ENCODE data around the gene FOXN3. TPM values are rescaled to one million over a fixed set of nuclear protein-coding genes. Genes with fewer than 3 reads are reported as not detected.

FOXN3 gene
- total and polyA plus RNA-seq, 10 of the 15 experiments (the other 5 are each of a cell fraction or from before 2014, with no cell fraction given) = 4.5 to 68.9 (median 29.7) TPM

GRCh38 chr14:89188492-89188891 is 228.5 kb downstream of the FOXN3 start:
- Histone ChIP-seq H3K36me3 (ENCODE audit: control insufficient read depth in 2 of 2, insufficient read depth in 2 of 2, low read length in 1 of 2) (peaks cover 3 to 17% of the 10 kb centered on the region in 2 experiments; a peak in 3 of 4 replicates), H3K27ac (ENCODE audit: control insufficient read depth, insufficient read depth) (no peak overlapping the region), H3K4me2 (ENCODE audit: control insufficient read depth, insufficient read depth) (no peak overlapping the region), H2AFZ (ENCODE audit: control insufficient read depth, low read depth, low read length) (no peak overlapping the region), H4K20me1 (ENCODE audit: control insufficient read depth, insufficient read depth) (no peaks in the 10 kb centered on the region), H3K9ac (ENCODE audit: control insufficient read depth, insufficient read depth, low read length) (no peak overlapping the region), H3K27me3 (replicated peaks in 1 of 2; ENCODE audit: control insufficient read depth in 2 of 2, insufficient read depth in 2 of 2, low read length in 1 of 2) (no peaks in the 10 kb centered on the region), H3K79me2 (ENCODE audit: control insufficient read depth, insufficient read depth, low read length) (no peaks in the 10 kb centered on the region), H3K4me1 (ENCODE audit: control insufficient read depth, insufficient read depth, low read length) (peaks cover 7% of the 10 kb centered on the region), H3K4me3 (no peak overlapping the region), H3K9me3 (replicated peaks; ENCODE audit: control insufficient read depth, insufficient read depth, low read length) (no peaks in the 10 kb centered on the region)
- ChIA-PET CTCF (interaction anchor here (0.6 to 1.4 kb wide), 3 partner anchors 10 to 13 kb away, joined by 3 read pairs; no protein-coding TSS in a partner anchor), SMC1A (ENCODE audit: uncharacterized antibody, unreplicated experiment) (interaction anchor here (1.1 kb wide), 1 partner anchor 164 kb away, joined by 3 read pairs; no protein-coding TSS in a partner anchor), RAD21 (ENCODE audit: unreplicated experiment) (no interaction called here), POLR2A (no interaction called here)
- no TSS peak for BruUV-seq (replicated peaks)
- intact Hi-C loops (cut with micrococcal nuclease; ENCODE audit: unreplicated experiment) = no loop called here
- in situ Hi-C loops (cut with MboI) = no loop called here
- whole genome bisulfite sequencing (ENCODE audit: insufficient coverage, insufficient replicate concordance, low lambda C conversion rate, missing lambda C conversion rate) = 96% methylated on average over 3 of the region's 3 CpGs
- FAIRE-seq (no peak), ATAC-seq (no peak), DNase-seq (ENCODE audit: low read depth, low spot score) (no peak)
- TF ChIP-seq KAT2A (conservative IDR thresholded peaks at IDR 0.05; ENCODE audit: control insufficient read depth, low read depth, low read length) = no peak
- TF ChIP-seq NR2C2 (IDR thresholded peaks at IDR 0.05; ENCODE audit: borderline replicate concordance, control insufficient read depth, insufficient read length, low read depth) = no peak
- no peak for TF ChIP-seq MYC (IDR thresholded peaks at IDR 0.05; ENCODE audit: insufficient read depth, insufficient read length, insufficient replicate concordance, low read length, severe bottlenecking)
- no peak for TF ChIP-seq TAF1 (IDR thresholded peaks at IDR 0.05; ENCODE audit: borderline replicate concordance, low read depth, low read length)
- TF ChIP-seq HDGF (IDR thresholded peaks at IDR 0.05) = no peak
- TF ChIP-seq EZH2 (IDR thresholded peaks at IDR 0.05; ENCODE audit: borderline replicate concordance, control insufficient read depth, low read depth, low read length) = no peak
- TF ChIP-seq TCF3 (IDR thresholded peaks at IDR 0.05; ENCODE audit: borderline replicate concordance, insufficient read depth, low read depth, low read length) = no peak
- TF ChIP-seq ATF3 (IDR thresholded peaks at IDR 0.05; ENCODE audit: borderline replicate concordance, extremely low read depth, low read depth, low read length) = no peak
- no peak for TF ChIP-seq BACH1 (IDR thresholded peaks at IDR 0.05; ENCODE audit: borderline replicate concordance)
- TF ChIP-seq POLR2AphosphoS2 (IDR thresholded peaks at IDR 0.05; ENCODE audit: low read depth, low read length) = no peak
- no peak for TF ChIP-seq SUZ12 (IDR thresholded peaks at IDR 0.05; ENCODE audit: unreplicated experiment)
